ENCODE measurements around the gene ANKRD33B.

ANKRD33B gene

DNA sequence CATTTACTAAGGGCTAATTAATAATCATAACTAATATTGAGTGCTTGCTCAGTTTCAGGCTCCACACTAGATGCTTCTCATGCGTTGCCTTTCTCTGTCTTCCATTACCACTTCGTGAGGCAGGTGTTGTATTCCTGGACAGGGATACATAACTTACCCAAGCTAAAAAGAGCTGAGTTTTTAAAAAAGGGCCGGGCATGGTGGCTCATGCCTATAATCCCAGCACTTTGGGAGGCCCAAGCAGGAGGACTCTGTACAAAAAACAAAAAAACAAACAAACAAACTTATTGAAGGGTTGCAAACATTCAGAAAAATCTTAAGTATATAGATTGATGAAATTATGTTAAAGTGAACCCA is 12.1 kb upstream of the ANKRD33B start:
- no peak overlapping the region for H3K4me3 ChIP-seq (ENCODE audit: low read depth, low read length)
- TF ChIP-seq, protein P1, sequence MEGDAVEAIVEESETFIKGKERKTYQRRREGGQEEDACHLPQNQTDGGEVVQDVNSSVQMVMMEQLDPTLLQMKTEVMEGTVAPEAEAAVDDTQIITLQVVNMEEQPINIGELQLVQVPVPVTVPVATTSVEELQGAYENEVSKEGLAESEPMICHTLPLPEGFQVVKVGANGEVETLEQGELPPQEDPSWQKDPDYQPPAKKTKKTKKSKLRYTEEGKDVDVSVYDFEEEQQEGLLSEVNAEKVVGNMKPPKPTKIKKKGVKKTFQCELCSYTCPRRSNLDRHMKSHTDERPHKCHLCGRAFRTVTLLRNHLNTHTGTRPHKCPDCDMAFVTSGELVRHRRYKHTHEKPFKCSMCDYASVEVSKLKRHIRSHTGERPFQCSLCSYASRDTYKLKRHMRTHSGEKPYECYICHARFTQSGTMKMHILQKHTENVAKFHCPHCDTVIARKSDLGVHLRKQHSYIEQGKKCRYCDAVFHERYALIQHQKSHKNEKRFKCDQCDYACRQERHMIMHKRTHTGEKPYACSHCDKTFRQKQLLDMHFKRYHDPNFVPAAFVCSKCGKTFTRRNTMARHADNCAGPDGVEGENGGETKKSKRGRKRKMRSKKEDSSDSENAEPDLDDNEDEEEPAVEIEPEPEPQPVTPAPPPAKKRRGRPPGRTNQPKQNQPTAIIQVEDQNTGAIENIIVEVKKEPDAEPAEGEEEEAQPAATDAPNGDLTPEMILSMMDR (IDR thresholded peaks at IDR 0.05; ENCODE audit: insufficient read depth, low read depth, low read length, missing control alignments), result no peak
- DNase-seq (ENCODE audit: low read depth), result no peak

DNA sequence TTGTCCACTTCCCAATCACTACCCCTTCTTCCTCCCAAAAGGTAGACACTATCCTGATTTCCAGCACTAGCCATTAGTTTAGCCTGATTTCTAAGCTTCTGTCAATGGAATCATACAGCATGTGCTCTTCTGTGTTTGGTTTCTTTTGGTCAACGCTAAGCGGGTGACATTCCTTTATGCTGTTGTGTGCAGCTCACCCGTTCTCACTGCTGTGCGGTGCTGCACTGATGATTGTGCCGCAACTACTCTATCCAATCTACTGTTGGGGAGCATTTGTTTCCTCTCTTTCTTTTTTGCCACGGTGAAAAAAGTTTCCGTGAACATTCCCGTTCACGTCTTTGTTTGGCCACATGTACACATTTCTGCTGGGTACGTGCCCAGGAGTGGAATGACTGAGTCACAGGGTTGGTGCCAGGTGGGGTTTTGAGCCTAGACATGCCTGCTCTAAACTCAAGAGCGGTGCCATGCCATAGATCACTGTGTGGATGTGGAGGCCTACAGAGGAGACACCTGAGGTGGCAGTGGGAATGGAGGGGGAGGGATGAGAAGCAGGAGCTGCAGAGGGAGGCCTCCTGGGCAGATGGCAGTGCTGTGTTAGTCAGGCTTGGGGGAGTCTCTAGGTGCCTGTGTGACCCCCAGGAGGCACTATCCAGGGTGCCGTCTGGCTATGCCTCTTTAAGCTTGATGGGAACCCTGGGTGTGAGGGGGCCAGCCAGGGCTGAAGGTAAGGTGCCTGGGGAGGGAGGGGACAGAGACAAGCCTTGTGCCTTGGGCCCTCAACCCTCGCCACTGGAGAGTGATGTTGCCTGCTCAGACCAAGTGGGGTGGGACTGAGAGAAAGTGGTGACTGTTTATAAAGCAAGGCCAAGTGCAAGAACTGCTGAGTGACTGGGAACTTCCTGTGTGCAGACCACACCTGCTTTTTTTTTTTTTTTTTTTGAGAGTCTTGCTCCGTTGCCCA is 11.4 kb upstream of the ANKRD33B start:
- H3K4me3 ChIP-seq (ENCODE audit: low read depth, low read length), result no peak overlapping the region
- DNase-seq (ENCODE audit: low read depth), result peak; percentile 67
- TF ChIP-seq, protein P1 (IDR thresholded peaks at IDR 0.05; ENCODE audit: insufficient read depth, low read depth, low read length, missing control alignments), result no peak

DNA sequence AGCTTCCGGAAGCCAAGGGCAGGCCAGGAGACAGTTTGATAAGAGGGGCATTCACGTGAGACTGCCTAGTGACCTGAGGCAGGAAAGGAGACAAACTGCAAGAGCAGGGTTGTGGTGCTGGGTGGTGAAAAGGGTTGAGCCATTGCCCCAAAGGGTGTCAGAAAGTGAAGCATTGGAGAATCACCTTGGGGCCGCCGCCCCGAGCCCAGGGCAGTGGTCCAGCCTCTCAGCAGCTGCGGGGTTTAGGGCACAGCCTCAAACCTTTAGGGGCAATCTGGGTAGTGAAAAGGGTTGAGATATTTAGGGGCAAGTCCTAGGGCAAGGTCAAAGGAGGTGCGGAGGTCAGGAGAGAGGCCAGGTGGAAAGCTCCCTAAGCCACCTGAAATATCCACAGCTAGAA is 10.4 kb upstream of the ANKRD33B start:
- no peak overlapping the region for H3K4me3 ChIP-seq (ENCODE audit: low read depth, low read length)
- TF ChIP-seq, protein P1 (IDR thresholded peaks at IDR 0.05; ENCODE audit: insufficient read depth, low read depth, low read length, missing control alignments), result no peak
- DNase-seq (ENCODE audit: low read depth), result no peak

DNA sequence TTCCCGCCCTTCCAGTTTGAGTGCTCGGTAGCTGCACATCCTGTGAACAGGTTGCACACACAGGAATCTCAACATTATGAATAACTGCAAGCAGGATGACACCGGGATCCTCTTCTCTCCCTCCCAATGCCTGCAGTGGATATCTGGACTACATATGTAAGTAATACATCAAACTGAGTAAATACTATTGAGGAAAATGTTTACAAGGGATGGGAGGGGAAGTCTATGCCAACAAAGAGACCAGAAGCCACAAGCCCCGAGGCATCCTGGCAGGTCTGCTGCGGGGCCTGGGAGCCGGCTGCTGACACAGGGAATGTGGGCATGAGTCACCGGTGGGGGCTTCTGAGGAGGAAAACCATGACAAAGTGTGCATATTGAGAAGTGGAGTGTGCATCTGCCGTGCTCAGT is 8.6 kb upstream of the ANKRD33B start:
- no peak for DNase-seq (ENCODE audit: low read depth)
- no peak overlapping the region for H3K4me3 ChIP-seq (ENCODE audit: low read depth, low read length)
- TF ChIP-seq, protein P1 (IDR thresholded peaks at IDR 0.05; ENCODE audit: insufficient read depth, low read depth, low read length, missing control alignments), result no peak

DNA sequence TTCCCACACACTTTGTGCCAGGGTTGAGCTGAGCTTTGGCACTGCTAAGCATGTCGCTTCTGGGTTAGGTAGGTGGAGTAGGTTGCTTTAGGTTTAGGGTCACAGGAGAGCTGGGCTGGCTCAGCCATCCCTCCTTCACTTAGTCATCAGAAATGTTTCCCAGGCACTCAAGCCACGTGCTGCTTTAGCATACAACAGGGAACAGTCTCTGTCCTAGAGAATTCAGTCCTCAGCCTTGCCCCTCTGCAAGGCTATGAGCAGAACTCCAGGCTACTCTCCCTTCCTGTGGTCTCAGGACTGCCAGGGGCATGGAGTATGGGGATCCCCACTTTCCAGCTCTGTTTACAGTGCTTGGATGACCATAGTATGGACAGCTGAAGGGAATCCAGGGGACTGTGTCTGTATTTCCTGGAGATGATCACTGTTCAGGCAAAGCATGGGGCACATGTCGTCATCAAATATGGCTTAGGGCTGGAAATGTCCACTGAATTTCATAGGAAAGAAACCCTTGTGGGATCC is 7.5 kb upstream of the ANKRD33B start:
- DNase-seq (ENCODE audit: low read depth), result no peak
- TF ChIP-seq, protein P1 (IDR thresholded peaks at IDR 0.05; ENCODE audit: insufficient read depth, low read depth, low read length, missing control alignments), result no peak
- H3K4me3 ChIP-seq (ENCODE audit: low read depth, low read length), result no peak overlapping the region

DNA sequence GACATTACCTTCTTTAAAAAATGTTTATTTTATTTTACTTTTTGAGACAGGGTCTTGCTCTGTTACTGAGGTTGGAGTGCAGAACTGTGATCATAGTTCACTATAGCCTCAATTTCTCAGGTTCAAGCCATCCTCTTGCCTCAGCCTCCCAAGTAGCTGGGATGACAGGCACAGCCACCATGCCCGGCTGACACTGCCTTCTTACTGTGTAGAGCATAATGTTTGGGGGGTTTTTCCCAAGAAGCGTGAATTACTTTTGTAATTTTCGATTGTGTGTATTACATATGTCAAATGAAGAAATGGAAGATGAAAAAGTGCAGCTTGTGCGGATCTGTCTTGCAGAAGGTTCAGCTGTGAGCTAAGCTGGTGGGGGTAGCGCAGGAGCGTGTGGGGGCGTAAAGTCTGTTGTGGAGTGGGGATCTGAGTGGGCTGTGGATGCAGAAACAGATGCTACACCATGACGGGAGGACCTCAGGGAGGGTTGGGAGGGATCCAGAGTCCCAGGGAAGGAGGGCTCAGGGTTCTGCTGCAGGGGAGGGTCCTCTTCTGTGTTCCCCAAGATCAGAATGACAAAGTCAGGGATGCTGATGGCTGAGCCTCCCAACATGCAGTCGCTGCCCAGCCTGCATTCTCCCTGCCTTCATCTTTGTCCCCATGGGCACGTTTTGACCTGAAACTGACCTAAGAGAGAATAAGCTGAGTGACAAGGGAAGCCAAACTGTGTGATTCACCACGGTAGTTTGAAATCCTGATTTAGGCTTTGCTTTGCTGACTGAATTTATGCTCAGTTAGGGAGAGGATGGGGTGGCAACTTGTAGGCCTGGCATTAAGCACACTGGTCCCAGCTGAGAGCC is 6.8 kb upstream of the ANKRD33B start:
- H3K4me3 ChIP-seq (ENCODE audit: low read depth, low read length), result no peak overlapping the region
- no peak for DNase-seq (ENCODE audit: low read depth)
- TF ChIP-seq, protein P1 (IDR thresholded peaks at IDR 0.05; ENCODE audit: insufficient read depth, low read depth, low read length, missing control alignments), result no peak

Data from GM12865 (cell line).